Sciatic nerve (tissue), 2 donors: ENCODE measurements around the gene MCM9. TPM values are rescaled to one million over a fixed set of nuclear protein-coding genes. Genes with fewer than 3 reads are reported as not detected.

Source experiments
- ATAC-seq: fragments of 200-7000 bp; cut with Tn5 transposase; one replicate; pipeline ENCODE4 v1.9.1; 2020; ENCODE audit warnings: mild to moderate bottlenecking, moderate library complexity
- DNase-seq: peaks from one replicate; pipeline ENCODE4 v3.0.0-alpha.2; 2020; ENCODE audit warnings: low spot score
- intact Hi-C: fragments of 100-400 bp; cut with DNase I; formaldehyde crosslinking; loops from one replicate; pipeline ENCODE4 v1.14.2; 2022
- total RNA-seq: library from RNA; stranded (reverse); fragmentation: NEBNext Ultra II Directional; extraction: Animal tissue kit (Norgen Biotek cat#: 25700); gene quantifications from one replicate; pipeline ENCODE4 v1.2.1, GENCODE V29; 2021
- donor health status: DM: no; HTN: no; CAD: no.
- donor health status: DM: no; HTN: no; CAD: no.

MCM9 gene
- total RNA-seq, 1 donor from 2014 or later = 20.9 TPM

DNA sequence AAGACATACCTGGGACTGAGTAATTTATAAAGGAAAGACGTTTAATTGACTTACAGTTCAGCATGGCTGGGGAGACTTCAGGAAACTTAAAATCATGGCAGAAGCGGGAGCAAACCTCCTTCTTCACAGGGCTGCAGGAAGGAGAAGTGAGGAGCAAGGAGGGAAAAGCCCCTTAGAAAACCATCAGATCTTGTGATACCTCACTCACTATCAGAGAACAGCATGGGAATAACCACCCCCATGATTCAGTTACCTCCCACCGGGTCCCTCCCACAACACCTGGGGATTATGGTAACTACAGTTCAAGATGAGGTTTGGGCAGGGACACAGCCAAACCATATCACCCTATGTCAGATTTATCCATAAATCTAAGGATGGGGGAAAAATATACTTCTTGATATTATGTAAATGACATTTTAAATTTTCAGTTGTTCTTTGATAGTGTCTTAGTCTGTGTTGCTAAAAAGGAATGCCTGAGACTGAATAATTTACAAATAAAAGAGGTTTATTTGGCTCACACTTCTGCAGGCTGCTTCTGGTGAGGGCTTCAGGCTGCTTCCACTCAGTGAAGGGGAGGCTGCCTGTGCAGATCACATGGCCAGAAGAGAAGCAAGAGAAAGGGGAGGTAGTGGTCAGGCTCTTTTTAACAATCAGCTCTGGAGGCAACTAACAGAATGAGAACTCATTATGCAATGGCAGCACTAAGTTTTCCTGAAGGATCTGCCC is 1.2 kb upstream of the MCM9 start:
- DNase-seq = no peak
- intact Hi-C loops = no loop called here
- ATAC-seq = no peak

DNA sequence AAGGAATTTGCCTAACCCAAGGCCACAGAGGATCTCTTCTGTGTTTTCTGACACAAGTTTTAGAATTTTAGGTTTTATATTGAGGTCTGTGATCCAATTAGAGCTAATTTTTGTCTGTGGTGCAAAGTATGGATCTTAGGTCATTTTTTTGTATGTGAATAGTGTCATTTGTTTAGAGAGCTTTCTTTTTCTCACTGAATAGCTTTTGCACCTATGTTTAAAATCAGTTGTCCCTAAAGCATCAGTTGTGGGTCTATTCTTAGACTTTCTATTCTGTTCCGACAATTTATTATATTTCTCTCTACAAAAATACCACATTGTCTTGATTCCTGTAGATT is 341 bp upstream of the MCM9 start:
- DNase-seq = no peak
- ATAC-seq = no peak
- intact Hi-C loops = no loop called here

DNA sequence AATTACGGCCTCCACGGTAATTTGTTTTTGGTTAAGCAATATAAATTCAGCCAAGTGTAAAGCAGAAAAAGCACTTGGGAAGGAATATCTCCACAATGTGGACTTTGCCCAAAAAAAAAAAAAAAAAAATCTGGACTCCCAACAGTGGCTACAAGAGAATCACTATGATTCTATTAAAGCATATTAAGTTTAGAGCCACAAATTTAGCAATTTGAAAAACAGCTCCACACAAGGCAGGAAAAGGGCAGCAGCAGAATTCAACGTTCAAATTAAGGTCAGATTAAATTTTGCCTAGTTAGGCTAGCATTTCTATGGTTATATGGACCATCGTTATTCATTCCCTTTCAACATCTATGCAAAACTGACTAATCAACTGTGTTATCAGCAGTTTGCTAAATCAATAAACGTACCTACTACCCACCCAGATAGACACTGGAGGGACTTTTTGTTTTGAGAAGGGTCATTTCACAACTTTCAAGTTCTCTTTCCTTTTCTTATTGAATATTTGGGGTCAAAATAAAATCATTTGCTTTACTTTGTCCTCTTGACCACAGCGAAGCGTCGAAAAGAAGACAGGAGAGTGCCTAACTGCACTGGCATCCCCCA is 1.0 kb downstream of the MCM9 start:
- no peak for DNase-seq
- intact Hi-C loops = no loop called here
- ATAC-seq = no peak

DNA sequence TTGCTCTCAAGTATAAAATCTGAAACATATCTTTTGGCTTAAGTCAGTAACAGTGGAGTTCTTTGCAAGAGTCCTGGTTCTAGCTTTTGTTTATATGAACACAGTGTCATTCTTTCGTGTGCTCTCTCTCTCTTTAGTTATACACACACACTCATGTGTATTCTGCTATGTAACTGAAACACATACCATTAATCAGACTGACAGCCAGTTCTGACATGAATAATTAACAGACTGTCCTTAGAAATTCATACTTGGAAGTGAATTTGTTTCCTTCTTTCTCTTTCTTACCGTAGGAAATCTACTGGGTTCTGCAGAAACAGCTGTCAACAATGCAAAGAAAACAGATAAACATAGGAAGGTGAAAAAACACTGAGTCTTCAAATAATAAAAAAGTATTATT is 2.5 kb downstream of the MCM9 start:
- no peak for DNase-seq
- no peak for ATAC-seq
- intact Hi-C loops = no loop called here

DNA sequence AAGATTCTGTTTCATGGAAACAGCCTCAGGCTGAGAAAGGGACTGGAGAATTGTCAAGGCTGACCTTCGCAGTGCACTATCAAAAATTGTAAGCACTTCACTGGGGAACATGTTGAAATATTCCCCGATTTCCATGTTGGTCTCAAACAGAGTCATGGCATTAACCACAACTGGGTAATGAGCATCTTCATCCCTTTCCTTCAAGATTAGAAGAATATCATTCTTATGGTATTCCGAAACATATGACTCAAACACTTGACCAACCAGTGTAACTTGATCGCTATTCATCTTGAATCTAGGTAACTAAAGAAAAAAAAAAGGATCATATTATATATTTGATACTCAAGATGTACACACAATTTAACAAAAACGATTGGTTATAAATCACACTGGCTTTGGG is 3.5 kb downstream of the MCM9 start:
- ATAC-seq (no peak), DNase-seq (no peak)
- intact Hi-C loops = no loop called here

DNA sequence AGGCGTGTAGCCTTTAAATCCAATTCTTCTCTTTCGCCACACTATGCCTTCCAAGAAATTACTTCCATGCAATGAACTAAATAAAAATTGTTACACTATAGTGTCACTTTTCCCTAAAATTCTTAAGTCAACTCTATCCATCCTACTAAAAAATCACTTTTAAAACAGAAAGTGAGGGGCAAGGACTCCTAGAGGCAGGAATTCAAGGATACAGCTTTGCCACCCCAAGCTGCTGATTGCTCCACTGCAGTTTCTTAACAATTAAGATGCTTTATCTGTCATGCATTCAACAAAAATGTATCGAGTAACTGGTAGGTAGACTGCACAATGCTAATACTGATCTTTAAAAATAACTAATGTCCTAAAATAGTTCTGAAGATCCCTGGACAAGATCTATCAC is 4.3 kb downstream of the MCM9 start:
- no peak for ATAC-seq
- DNase-seq = no peak
- intact Hi-C loops = no loop called here

DNA sequence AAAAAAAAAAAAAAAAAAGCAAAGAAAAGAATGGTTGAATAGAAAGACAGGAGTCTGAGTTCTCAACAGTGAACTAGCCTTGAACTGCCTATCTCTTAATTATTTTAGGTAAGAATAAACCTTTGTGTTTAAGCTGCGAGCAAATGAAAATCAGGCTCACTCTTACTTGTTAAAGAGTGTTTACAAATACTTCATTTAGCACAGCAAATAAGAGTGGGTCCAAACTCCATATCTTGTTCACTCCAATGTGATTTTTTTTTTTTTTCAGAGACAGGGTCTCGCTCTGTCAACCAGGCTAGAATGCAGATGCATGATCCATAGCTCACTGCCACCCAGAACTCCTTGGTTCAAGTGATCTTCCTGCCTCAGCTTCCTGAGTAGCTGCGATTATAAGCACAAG is 11.9 kb downstream of the MCM9 start:
- no peak for DNase-seq
- ATAC-seq = no peak
- intact Hi-C loops = no loop called here

DNA sequence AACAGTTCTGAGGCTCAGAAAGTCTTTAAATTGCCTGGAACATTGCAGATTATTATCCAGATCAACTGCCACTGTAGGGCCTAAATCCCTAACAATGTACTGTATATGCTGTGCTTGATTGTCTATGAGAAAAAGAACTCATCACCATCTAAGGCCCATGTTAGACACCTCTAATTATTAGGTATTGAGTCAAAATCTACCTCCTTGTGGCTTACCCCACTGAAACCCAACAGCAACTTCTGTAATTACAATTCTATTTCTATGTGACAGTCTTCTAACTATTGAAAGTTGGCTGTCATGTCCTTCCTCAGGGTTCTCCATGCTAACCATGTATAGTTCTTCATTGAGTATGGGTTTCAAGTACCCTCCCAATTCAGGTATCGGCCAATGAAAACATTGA is 13.9 kb downstream of the MCM9 start:
- DNase-seq (no peak), ATAC-seq (no peak)
- intact Hi-C loops = no loop called here

DNA sequence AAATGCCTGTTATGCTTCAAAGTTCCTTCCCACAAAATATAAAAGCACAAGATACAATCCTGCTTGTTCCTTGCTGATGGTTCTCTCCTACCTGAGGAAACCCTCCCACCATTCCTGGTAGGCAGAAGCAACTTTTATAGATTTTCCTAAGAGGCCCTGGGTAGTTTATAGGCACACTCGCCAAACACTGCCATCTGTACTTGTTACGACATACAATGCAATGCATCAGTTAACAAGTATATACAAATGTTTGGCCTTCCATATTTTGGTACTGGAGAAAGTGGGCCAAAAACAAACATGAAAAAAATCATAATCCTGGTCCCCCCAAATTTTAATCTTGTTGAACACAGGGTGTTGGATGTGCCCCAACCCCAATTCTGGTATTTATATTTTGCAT is 16.6 kb downstream of the MCM9 start:
- DNase-seq (no peak), ATAC-seq (no peak)
- intact Hi-C loops = no loop called here

DNA sequence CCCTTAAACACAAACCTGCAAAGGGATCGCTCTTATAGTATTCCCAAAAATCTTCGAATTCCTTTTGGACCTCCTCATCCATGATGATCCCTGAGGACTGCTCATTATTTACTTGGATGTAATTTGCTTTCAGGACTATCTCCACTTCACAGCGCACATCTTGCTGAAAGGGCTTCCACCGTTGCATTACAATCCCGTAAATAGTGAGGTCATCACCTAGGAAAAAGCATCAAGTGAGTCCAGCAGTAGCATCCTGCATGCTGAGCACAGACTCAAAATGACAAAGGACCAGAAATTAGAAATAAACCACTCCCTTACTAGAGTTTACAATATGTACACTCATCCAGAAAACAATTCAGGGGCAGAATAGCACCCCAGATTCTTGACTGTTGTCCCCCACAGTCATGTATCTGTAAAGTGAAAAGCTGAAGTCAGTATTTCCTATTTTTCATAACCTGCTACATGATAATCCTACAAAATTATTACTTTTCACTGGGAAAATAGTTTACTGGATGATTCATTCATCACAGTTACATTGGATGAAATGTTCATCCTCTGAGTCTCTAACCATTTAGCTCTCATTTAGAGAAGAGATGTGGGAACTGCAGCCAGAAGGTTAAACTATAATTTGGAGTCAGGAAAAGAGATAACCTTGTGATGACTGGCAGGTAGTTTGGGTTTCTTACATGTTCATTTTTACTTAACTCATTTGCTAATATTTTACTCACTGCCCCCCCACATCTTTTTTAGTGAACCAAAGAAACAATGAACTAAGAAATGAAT is 17.2 kb downstream of the MCM9 start:
- DNase-seq = no peak
- intact Hi-C loops = no loop called here
- ATAC-seq = no peak

DNA sequence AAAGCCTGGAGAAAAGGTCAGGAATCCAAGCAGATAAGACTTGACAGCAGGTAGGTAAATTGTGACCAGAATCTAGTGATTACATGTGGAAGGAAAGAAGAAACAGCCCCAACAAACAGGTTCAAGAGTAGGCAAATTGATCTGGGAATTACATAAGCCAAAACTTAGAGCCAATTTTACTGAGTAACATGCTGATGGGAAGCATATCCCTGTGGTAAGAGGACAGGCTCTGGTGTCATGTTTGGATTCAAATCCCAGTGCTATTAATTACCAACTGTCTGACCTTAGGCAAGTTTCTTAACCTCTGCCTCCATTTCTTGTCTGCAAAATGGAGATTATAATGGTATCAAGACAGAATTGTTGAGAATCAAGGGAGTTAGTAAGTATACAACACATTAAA is 20.4 kb downstream of the MCM9 start:
- intact Hi-C loops = no loop called here
- no peak for DNase-seq
- ATAC-seq = no peak

DNA sequence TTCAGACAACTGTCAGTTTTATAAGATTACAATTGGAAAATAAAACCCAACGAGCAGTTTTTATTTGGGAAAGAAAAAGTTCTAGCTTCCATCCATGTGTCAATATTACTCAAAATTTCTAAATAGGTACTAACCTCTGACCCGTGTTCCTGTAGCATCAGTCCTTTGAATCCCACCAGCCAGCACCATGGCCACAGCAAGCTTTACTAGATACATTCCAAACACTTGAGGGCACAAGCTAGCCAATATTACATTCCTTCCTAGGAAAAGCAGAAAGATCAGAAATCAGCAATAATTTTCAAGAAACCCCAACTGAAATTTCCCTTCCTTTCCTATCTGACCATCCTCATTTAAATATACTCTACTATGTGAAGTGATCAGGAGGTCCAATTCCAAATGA is 21.8 kb downstream of the MCM9 start:
- DNase-seq (no peak), ATAC-seq (no peak)

DNA sequence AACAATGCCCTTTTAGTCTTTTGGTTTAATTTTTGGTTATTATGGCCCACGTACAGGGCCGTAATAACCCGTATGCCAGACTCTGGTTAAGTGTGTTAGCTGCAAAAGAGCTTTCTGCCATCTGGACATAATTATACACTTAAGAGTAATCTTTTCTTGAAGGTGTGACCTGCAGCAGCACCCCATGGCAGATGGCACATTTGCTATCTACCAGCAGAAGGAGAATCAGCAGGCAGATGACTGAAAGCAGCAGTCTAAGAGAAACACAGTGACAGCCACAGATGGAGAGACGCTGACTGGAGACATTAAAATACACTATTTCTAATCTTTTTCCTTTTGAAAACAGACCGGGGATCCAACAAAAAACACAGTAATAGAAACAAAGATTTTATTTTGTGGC is 22.3 kb downstream of the MCM9 start:
- DNase-seq (no peak), ATAC-seq (no peak)
- intact Hi-C loops = no loop called here

More for the DNA sequence above, 21.8 kb downstream of the MCM9 start:
- intact Hi-C loops = no loop called here

DNA sequence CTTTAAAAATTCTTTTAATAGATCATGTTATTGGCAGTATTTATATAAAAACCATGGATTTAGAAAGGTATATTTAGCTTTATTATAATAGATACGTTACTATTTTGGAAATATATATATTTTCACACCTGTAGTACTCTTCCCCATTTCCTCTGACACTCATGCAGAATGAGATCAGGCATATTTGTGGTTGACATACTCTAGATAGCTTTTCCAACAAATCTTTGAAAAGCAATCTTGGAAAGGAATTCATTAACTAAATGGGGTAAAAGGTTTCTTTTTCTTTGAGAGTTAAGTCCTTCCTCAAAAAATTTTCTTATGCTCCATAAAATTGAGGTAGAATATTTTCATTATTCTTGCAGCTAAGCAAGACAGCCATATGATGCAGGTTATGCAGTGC is 26.5 kb downstream of the MCM9 start:
- DNase-seq (no peak), ATAC-seq (no peak)
- intact Hi-C loops = no loop called here

DNA sequence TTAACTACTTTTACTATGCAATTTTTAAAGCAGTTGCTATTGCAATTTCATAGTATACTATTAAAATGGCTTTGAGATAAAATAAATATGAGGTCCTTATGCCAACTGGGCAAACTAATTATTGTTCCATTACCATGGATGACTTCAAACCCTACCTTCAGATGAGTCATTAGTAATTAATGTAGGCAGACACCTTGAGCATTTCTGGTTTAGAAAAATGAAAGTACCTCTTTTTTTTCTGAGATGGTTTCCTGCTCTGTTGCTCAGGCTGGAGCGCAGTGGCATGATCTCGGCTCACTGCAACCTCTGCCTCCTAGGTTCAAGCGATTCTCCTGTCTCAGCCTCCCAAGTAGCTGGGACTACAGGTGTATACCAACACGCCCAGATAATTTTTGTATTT is 29.1 kb downstream of the MCM9 start:
- DNase-seq (no peak), ATAC-seq (no peak)
- intact Hi-C loops = no loop called here

DNA sequence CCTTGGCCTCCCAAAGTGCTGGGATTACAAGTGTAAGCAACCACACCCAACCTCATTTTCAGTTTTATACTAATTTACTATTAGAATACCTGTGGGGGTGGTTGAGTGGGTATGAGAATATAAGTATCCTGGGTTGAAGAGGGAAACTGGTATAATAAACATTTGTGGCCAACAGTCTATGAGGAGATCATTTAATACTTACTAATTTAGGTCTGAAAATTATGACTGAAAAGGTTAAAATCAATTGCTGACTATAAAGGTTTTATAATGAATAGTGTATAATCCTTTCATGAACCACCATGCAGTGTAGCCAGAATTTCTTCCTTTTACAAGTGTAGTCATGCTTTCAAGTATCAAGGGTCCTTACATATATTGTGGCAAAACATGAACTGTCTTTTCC is 29.9 kb downstream of the MCM9 start:
- DNase-seq (no peak), ATAC-seq (no peak)
- intact Hi-C loops = no loop called here

DNA sequence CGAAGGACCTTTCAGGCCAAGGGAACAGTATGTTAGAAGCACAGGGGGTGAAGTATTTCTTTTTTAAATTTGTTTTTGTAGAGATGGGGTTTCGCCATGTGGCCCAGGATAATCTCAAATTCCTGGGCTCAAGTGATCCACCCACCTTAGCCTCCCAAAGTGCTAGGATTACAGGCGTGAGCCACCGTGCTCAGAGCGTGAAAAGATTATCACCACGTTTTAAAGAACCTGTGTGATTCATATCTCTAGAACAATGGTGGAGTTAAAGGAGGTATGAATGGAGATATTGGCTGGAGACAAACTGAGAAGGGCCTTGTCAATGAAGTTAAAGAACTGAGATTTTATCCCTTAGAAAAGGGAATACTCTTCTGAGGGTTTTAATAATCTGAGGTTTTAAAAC is 31.3 kb downstream of the MCM9 start:
- intact Hi-C loops = no loop called here
- ATAC-seq = no peak
- DNase-seq = no peak

DNA sequence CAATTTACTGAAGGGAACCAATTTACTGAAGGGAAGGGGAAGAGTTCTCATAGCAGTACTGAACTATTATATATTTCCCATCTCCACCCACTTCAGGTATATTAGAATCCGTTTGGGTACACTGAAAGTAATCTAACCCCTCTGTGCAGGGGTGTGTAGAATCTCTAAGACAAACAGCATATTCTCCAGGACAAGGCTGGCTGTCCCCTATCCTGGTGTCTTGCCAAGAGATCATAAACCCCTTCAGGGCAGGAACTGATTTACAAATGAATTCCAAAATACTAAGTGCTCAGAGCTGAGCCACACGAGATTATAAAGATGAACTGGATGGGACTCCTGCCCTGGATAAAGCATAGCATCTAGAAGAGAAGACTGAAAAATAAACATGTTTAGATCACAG is 31.8 kb downstream of the MCM9 start:
- DNase-seq = no peak
- ATAC-seq = no peak
- intact Hi-C loops = no loop called here

DNA sequence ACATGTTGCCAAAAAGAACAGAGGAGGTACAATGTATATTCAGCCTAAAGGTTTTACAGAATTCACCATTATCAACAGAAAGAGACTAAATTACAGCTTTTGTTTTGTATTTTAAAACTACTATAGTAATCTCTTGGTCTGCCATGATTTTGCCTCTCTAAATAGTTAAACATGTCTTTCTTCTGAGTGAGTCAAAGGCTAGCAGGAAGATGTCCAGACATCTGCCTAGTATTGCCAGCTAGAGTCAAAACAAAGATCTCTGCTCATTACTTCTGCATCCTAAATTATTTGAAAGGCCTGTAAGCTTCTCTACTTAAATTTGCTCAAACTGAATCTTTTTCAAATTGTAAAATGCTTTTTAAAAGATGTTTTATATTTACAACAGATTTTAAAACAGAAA is 32.2 kb downstream of the MCM9 start:
- ATAC-seq (no peak), DNase-seq (no peak)
- intact Hi-C loops = no loop called here

DNA sequence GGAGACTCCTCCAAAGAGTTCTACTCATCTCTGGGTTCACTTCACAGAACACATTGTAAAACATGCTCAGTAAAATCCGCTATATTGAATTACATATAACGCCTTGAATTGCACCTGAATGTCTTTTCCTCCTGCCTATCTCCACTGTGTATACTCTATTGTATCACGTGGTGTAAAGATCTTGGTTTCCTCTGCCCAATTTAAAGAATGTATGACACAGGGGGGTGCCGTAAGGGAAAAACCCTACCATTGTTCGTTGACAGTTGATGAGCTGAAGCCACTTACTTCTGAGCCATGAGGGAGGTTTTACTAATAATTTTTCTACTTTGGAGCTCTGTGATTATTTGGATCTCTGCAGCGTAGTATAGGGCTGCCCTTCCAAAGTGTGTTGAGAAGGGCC is 35.0 kb downstream of the MCM9 start:
- intact Hi-C loops = no loop called here
- ATAC-seq = no peak

DNA sequence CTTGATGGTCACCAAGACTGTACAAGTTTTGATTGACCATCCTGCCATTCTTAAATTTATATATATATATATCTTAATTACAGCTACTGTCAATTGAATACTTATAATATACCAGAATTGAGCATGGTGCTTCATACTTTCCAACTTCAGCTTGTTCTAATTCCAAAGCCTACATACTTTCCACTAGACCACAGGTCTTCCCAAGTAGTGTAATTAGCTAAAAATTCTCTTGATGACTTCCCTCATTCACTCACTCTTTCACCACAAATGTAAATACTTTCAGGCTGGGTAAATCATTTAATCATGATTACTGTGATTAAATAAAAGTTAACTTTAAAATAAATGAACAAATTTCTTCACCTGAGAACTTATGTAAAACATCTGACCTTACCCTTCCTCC is 37.6 kb downstream of the MCM9 start:
- ATAC-seq (no peak), DNase-seq (no peak)
- intact Hi-C loops = no loop called here

More for the DNA sequence above, 35.0 kb downstream of the MCM9 start:
- no peak for DNase-seq
